HepG2 (cell line): ENCODE data around the gene NINL. TPM values are rescaled to one million over a fixed set of nuclear protein-coding genes. Genes with fewer than 3 reads are reported as not detected.

Source experiments
- FOSL2 ChIP-seq: sonication (generic); formaldehyde crosslinking; IDR thresholded peaks from 2 replicates; pipeline ENCODE4 v1.4.0; 2020; ENCODE audit warnings: missing genetic modification reagents
- KLF16 ChIP-seq, 2 experiments: sonication (generic) in 1 of 2; formaldehyde crosslinking in 1 of 2; IDR thresholded peaks; 2 replicates each; pipeline versions ENCODE4 v1.6.1 to v1.8.0; 2016 to 2023; ENCODE audit warnings: missing genetic modification reagents in 2 of 2, missing compliant biosample characterization in 1 of 2
- LCORL ChIP-seq, 2 experiments: fragments of 450-650 bp in 1 of 2; sonication (generic) in 1 of 2; formaldehyde crosslinking in 1 of 2; IDR thresholded peaks; 2 replicates each; pipeline versions ENCODE4 v1.5.0 to v1.6.1; 2017 to 2020; ENCODE audit warnings: antibody characterized with exemption in 1 of 2, missing genetic modification reagents in 1 of 2
- SALL2 ChIP-seq: sonication (generic); formaldehyde crosslinking; IDR thresholded peaks from 2 replicates; pipeline ENCODE4 v1.8.1; 2023; ENCODE audit warnings: mild to moderate bottlenecking, missing genetic modification reagents, inconsistent platforms
- SIN3A ChIP-seq: IDR thresholded peaks from 2 replicates; pipeline ENCODE4 v1.6.1; 2011; ENCODE audit warnings: low read depth, mild to moderate bottlenecking, control low read depth, low read length, borderline replicate concordance
- SIX4 ChIP-seq: sonication (generic); formaldehyde crosslinking; IDR thresholded peaks from 2 replicates; pipeline ENCODE4 v1.4.0; 2020; ENCODE audit warnings: missing genetic modification reagents
- ZNF326 ChIP-seq: sonication (generic); formaldehyde crosslinking; IDR thresholded peaks from 2 replicates; pipeline ENCODE4 v1.4.0; 2020; ENCODE audit warnings: missing genetic modification reagents, borderline replicate concordance
- ZNF350 ChIP-seq: sonication (generic); formaldehyde crosslinking; IDR thresholded peaks from 2 replicates; pipeline ENCODE4 v1.4.0; 2020; ENCODE audit warnings: mild to moderate bottlenecking, low read depth, missing genetic modification reagents, borderline replicate concordance
- ZNF768 ChIP-seq: sonication (generic); formaldehyde crosslinking; IDR thresholded peaks from 2 replicates; pipeline ENCODE4 v1.4.0; 2020; ENCODE audit warnings: missing genetic modification reagents
- polyA plus RNA-seq, 8 experiments: library from polyadenylated mRNA; depleted of rRNA in 3 of 8; stranded (reverse) in 7 of 8; unstranded in 1 of 8; fragments of >200 nt; fragmentation: Illumina TruSeq in 4 of 8; extraction: Trizol in 4 of 8; gene quantifications; 2 replicates each; pipeline versions ENCODE4 v1.2.1 to v1.2.3, GENCODE V29; 2011 to 2016; ENCODE audit warnings: low read depth in 4 of 8, missing spikeins in 1 of 8, mixed read lengths in 1 of 8; ENCODE audit not compliant: insufficient read depth in 1 of 8
- total RNA-seq, 5 experiments: library from RNA; depleted of rRNA; stranded (reverse); fragments of >200 nt; fragmentation: Illumina TruSeq; extraction: Trizol; gene quantifications; 2 replicates each; pipeline ENCODE4 v1.2.3, GENCODE V29; 2016; ENCODE audit warnings: low read depth in 1 of 5
- TF ChIP-seq, protein P1 (sequence below): IDR thresholded peaks from 2 replicates; pipeline ENCODE4 v1.4.0; 2020; ENCODE audit warnings: mild to moderate bottlenecking, missing genetic modification reagents
- TF ChIP-seq, protein P2 (sequence below): sonication (generic); formaldehyde crosslinking; IDR thresholded peaks from 2 replicates; pipeline ENCODE4 v1.8.0; 2022; ENCODE audit warnings: missing genetic modification reagents, mild to moderate bottlenecking, borderline replicate concordance
- TF ChIP-seq, protein P3 (sequence below): sonication (generic); formaldehyde crosslinking; IDR thresholded peaks from 2 replicates; pipeline ENCODE4 v1.4.0; 2020; ENCODE audit warnings: low read depth, mild to moderate bottlenecking, missing genetic modification reagents
- TF ChIP-seq, protein P4 (sequence below): sonication (generic); formaldehyde crosslinking; IDR thresholded peaks from 2 replicates; pipeline ENCODE4 v1.5.0; 2020; ENCODE audit warnings: mild to moderate bottlenecking, missing genetic modification reagents
- TF ChIP-seq, protein P5 (sequence below): IDR thresholded peaks from 2 replicates; pipeline ENCODE4 v1.6.1; 2018; ENCODE audit warnings: missing genetic modification reagents, mild to moderate bottlenecking, missing compliant biosample characterization
- TF ChIP-seq, protein P6 (sequence below): IDR thresholded peaks from 2 replicates; pipeline ENCODE4 v1.6.1; 2016

The NINL gene
- total and polyA plus RNA-seq, 2 of the 13 experiments (the other 11 are each of a cell fraction or from before 2014, with no cell fraction given), result 32.3 to 34.3 TPM

DNA sequence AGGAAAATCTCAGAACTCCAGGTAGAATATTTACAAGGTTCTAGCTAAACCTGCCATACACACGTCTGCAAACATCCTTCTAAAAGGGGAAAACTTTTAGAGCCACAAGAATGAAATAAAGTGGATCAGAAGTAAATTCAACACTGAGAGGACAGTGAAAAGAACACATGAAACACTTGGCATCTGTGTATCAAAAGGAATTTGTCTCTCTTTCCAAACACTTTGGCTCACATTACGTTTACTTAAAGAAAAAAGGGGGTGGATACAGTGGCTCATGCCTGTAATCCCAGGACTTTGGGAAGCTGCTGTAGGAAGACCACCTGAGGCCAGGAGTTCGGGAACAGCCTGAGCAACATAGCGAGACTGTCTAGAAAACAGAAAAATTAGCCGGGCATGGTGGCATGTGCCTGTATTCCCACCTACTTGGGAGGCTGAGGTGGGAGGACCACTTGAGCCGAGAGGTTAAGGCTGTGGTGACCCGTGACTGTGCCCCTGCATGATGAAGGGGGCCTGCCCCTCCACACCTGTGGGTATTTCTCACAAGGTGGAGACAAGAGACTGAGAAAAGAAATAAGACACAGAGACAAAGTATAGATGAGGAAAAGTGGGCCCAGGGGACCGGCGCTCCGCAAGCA is 35.4 kb downstream of the NINL start (continued):
- TF ChIP-seq, protein P1, sequence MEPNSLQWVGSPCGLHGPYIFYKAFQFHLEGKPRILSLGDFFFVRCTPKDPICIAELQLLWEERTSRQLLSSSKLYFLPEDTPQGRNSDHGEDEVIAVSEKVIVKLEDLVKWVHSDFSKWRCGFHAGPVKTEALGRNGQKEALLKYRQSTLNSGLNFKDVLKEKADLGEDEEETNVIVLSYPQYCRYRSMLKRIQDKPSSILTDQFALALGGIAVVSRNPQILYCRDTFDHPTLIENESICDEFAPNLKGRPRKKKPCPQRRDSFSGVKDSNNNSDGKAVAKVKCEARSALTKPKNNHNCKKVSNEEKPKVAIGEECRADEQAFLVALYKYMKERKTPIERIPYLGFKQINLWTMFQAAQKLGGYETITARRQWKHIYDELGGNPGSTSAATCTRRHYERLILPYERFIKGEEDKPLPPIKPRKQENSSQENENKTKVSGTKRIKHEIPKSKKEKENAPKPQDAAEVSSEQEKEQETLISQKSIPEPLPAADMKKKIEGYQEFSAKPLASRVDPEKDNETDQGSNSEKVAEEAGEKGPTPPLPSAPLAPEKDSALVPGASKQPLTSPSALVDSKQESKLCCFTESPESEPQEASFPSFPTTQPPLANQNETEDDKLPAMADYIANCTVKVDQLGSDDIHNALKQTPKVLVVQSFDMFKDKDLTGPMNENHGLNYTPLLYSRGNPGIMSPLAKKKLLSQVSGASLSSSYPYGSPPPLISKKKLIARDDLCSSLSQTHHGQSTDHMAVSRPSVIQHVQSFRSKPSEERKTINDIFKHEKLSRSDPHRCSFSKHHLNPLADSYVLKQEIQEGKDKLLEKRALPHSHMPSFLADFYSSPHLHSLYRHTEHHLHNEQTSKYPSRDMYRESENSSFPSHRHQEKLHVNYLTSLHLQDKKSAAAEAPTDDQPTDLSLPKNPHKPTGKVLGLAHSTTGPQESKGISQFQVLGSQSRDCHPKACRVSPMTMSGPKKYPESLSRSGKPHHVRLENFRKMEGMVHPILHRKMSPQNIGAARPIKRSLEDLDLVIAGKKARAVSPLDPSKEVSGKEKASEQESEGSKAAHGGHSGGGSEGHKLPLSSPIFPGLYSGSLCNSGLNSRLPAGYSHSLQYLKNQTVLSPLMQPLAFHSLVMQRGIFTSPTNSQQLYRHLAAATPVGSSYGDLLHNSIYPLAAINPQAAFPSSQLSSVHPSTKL, result peak; percentile 31; the same call in 1 of the 2 replicates
- TF ChIP-seq SIX4 (peak; percentile 88), FOSL2 (CRISPR knock-in tag) (no peak), ZNF768 (CRISPR knock-in tag) (no peak; the same call in 1 of the 2 replicates), ZNF350 (CRISPR knock-in tag) (no peak), SIN3A (no peak), ZNF326 (CRISPR knock-in tag) (no peak), KLF16 (CRISPR knock-in tag; IDR thresholded peaks at IDR 0.05) (no peak), LCORL (IDR thresholded peaks at IDR 0.05) (no peak), LCORL (CRISPR knock-in tag; IDR thresholded peaks at IDR 0.05) (0 out of 2 replicates have a peak, but pooled peaks have one; percentile 30), SALL2 (CRISPR knock-in tag) (no peak)
- TF ChIP-seq, protein P2, sequence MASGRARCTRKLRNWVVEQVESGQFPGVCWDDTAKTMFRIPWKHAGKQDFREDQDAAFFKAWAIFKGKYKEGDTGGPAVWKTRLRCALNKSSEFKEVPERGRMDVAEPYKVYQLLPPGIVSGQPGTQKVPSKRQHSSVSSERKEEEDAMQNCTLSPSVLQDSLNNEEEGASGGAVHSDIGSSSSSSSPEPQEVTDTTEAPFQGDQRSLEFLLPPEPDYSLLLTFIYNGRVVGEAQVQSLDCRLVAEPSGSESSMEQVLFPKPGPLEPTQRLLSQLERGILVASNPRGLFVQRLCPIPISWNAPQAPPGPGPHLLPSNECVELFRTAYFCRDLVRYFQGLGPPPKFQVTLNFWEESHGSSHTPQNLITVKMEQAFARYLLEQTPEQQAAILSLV (CRISPR knock-in tag), result no peak
- TF ChIP-seq, protein P3, sequence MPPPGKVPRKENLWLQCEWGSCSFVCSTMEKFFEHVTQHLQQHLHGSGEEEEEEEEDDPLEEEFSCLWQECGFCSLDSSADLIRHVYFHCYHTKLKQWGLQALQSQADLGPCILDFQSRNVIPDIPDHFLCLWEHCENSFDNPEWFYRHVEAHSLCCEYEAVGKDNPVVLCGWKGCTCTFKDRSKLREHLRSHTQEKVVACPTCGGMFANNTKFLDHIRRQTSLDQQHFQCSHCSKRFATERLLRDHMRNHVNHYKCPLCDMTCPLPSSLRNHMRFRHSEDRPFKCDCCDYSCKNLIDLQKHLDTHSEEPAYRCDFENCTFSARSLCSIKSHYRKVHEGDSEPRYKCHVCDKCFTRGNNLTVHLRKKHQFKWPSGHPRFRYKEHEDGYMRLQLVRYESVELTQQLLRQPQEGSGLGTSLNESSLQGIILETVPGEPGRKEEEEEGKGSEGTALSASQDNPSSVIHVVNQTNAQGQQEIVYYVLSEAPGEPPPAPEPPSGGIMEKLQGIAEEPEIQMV, result no peak
- TF ChIP-seq, protein P4, sequence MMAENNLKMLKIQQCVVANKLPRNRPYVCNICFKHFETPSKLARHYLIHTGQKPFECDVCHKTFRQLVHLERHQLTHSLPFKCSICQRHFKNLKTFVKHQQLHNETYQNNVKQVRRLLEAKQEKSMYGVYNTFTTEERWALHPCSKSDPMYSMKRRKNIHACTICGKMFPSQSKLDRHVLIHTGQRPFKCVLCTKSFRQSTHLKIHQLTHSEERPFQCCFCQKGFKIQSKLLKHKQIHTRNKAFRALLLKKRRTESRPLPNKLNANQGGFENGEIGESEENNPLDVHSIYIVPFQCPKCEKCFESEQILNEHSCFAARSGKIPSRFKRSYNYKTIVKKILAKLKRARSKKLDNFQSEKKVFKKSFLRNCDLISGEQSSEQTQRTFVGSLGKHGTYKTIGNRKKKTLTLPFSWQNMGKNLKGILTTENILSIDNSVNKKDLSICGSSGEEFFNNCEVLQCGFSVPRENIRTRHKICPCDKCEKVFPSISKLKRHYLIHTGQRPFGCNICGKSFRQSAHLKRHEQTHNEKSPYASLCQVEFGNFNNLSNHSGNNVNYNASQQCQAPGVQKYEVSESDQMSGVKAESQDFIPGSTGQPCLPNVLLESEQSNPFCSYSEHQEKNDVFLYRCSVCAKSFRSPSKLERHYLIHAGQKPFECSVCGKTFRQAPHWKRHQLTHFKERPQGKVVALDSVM, result peak; percentile 63
- TF ChIP-seq, protein P5, sequence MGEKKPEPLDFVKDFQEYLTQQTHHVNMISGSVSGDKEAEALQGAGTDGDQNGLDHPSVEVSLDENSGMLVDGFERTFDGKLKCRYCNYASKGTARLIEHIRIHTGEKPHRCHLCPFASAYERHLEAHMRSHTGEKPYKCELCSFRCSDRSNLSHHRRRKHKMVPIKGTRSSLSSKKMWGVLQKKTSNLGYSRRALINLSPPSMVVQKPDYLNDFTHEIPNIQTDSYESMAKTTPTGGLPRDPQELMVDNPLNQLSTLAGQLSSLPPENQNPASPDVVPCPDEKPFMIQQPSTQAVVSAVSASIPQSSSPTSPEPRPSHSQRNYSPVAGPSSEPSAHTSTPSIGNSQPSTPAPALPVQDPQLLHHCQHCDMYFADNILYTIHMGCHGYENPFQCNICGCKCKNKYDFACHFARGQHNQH (CRISPR knock-in tag), result 0 out of 2 replicates have a peak, but pooled peaks have one; percentile 14
- TF ChIP-seq, protein P6, sequence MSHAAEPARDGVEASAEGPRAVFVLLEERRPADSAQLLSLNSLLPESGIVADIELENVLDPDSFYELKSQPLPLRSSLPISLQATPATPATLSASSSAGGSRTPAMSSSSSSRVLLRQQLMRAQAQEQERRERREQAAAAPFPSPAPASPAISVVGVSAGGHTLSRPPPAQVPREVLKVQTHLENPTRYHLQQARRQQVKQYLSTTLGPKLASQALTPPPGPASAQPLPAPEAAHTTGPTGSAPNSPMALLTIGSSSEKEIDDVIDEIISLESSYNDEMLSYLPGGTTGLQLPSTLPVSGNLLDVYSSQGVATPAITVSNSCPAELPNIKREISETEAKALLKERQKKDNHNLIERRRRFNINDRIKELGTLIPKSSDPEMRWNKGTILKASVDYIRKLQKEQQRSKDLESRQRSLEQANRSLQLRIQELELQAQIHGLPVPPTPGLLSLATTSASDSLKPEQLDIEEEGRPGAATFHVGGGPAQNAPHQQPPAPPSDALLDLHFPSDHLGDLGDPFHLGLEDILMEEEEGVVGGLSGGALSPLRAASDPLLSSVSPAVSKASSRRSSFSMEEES (CRISPR knock-in tag), result no peak
